IMR-90 (cell line): Measurements from ENCODE around the gene HTT. TPM values are rescaled to one million over a fixed set of nuclear protein-coding genes. Genes with fewer than 3 reads are reported as not detected.
A peak's percentile ranks its signal among the peaks of the same experiment; 100 is the strongest.

Experiments
- ATAC-seq: fragments of 200-7000 bp; cut with Tn5 transposase; 2 replicates; pipeline ENCODE4 v1.9.1; 2020; ENCODE audit warnings: low read depth, mild to moderate bottlenecking, moderate library complexity
- BruUV-seq: library from RNA; stranded (reverse); fragments of 400-500 nt; replicated peaks from 2 replicates; lab custom pipeline; 2021; lab: Mats Ljungman, UMichigan
- CTCF ChIA-PET: fragments of 300-600 bp; formaldehyde crosslinking; extraction: SDS; loops from one replicate; lab custom pipeline; 2021; ENCODE audit warnings: antibody characterized with exemption; lab: Yijun Ruan, JAX
- POLR2A ChIA-PET: fragments of 300-600 bp; sonication (Branson Sonifier 250); formaldehyde crosslinking; loops from one replicate; lab custom pipeline; 2022; ENCODE audit warnings: antibody characterized with exemption; ENCODE audit not compliant: unreplicated experiment; lab: Charles Lee
- DNase-seq: peaks from one replicate; pipeline ENCODE4 v3.0.0; 2013
- H2AFZ ChIP-seq: replicated peaks from 2 replicates; pipeline ENCODE3; 2013; ENCODE audit warnings: low read length, mild to moderate bottlenecking; ENCODE audit not compliant: poor library complexity
- H2AK5ac ChIP-seq: 2 replicates; pipeline ENCODE4 v1.6.1; 2013; ENCODE audit warnings: low read depth, low read length, inconsistent platforms
- H2AK9ac ChIP-seq: replicated peaks from 2 replicates; pipeline ENCODE3; 2013; ENCODE audit warnings: mild to moderate bottlenecking, low read depth, low read length, moderate library complexity; ENCODE audit not compliant: poor library complexity
- H2BK120ac ChIP-seq: 2 replicates; pipeline ENCODE4 v1.6.1; 2013; ENCODE audit warnings: low read depth, low read length, inconsistent platforms
- H2BK15ac ChIP-seq: 3 replicates; pipeline ENCODE4 v1.6.1; 2013; ENCODE audit warnings: low read depth, low read length, inconsistent platforms
- H2BK20ac ChIP-seq: 2 replicates; pipeline ENCODE4 v1.6.1; 2013; ENCODE audit warnings: low read depth, mild to moderate bottlenecking, inconsistent platforms, low read length, moderate library complexity
- H2BK5ac ChIP-seq: 2 replicates; pipeline ENCODE4 v1.6.1; 2013; ENCODE audit warnings: mild to moderate bottlenecking, low read depth, low read length, inconsistent platforms; ENCODE audit not compliant: poor library complexity, severe bottlenecking
- H3K14ac ChIP-seq: replicated peaks from 2 replicates; pipeline ENCODE4 v1.6.1; 2013; ENCODE audit warnings: low read depth, low read length, inconsistent platforms
- H3K18ac ChIP-seq: 2 replicates; pipeline ENCODE4 v1.6.1; 2013; ENCODE audit warnings: low read depth, low read length, control low read depth
- H3K23ac ChIP-seq: 2 replicates; pipeline ENCODE4 v1.6.1; 2013; ENCODE audit warnings: low read depth, low read length, inconsistent platforms
- H3K27ac ChIP-seq: 2 replicates; pipeline ENCODE4 v1.5.1; 2013; ENCODE audit warnings: mild to moderate bottlenecking, control low read depth, low read length; ENCODE audit not compliant: insufficient read depth
- H3K27me3 ChIP-seq: 2 replicates; pipeline ENCODE4 v1.6.1; 2013; ENCODE audit warnings: low read length; ENCODE audit not compliant: control insufficient read depth, insufficient read depth
- H3K36me3 ChIP-seq: 2 replicates; pipeline ENCODE4 v1.6.1; 2013; ENCODE audit warnings: low read length, mixed read lengths; ENCODE audit not compliant: control insufficient read depth, insufficient read depth
- H3K4ac ChIP-seq: 2 replicates; pipeline ENCODE4 v1.6.1; 2013; ENCODE audit warnings: low read depth, low read length, inconsistent platforms
- H3K4me1 ChIP-seq: 2 replicates; pipeline ENCODE4 v1.6.1; 2013; ENCODE audit warnings: low read length, mixed read lengths; ENCODE audit not compliant: control insufficient read depth, insufficient read depth
- H3K4me2 ChIP-seq: 2 replicates; pipeline ENCODE4 v1.6.1; 2013; ENCODE audit warnings: low read depth, mild to moderate bottlenecking, control low read depth, low read length, moderate library complexity
- H3K4me3 ChIP-seq: 2 replicates; pipeline ENCODE4 v1.5.1; 2013; ENCODE audit warnings: low read depth, mild to moderate bottlenecking, control low read depth, low read length, moderate library complexity; ENCODE audit not compliant: insufficient read depth
- H3K56ac ChIP-seq: 2 replicates; pipeline ENCODE4 v1.6.1; 2013; ENCODE audit warnings: low read length, inconsistent platforms; ENCODE audit not compliant: insufficient read depth; ENCODE audit errors: extremely low read depth
- H3K79me1 ChIP-seq, 2 experiments: 2 replicates each; pipeline ENCODE4 v1.6.1; 2013; ENCODE audit warnings: low read length in 2 of 2, inconsistent platforms in 1 of 2, low read depth in 1 of 2
- H3K9ac ChIP-seq: 2 replicates; pipeline ENCODE4 v1.6.1; 2013; ENCODE audit warnings: low read depth, low read length, control low read depth
- H3K9me1 ChIP-seq: 2 replicates; pipeline ENCODE4 v1.6.1; 2013; ENCODE audit warnings: low read length, inconsistent platforms; ENCODE audit not compliant: insufficient read depth
- H3K9me3 ChIP-seq: 2 replicates; pipeline ENCODE4 v1.6.1; 2013; ENCODE audit warnings: low read length; ENCODE audit not compliant: control insufficient read depth, insufficient read depth
- H4K20me1 ChIP-seq: 2 replicates; pipeline ENCODE4 v1.6.1; 2013; ENCODE audit warnings: low read length, inconsistent platforms; ENCODE audit not compliant: insufficient read depth
- H4K5ac ChIP-seq: 2 replicates; pipeline ENCODE4 v1.6.1; 2013; ENCODE audit warnings: mild to moderate bottlenecking, low read depth, low read length, control low read depth
- H4K8ac ChIP-seq, 2 experiments: 2 replicates each; pipeline ENCODE4 v1.6.1; 2013; ENCODE audit warnings: low read depth in 2 of 2, low read length in 2 of 2, control low read depth in 1 of 2, inconsistent platforms in 1 of 2
- H4K91ac ChIP-seq: 2 replicates; pipeline ENCODE4 v1.6.1; 2013; ENCODE audit warnings: low read depth, low read length, inconsistent platforms; ENCODE audit not compliant: insufficient read depth
- BHLHE40 ChIP-seq: fragments of 150-350 bp; IDR thresholded peaks from 2 replicates; pipeline ENCODE4 v1.6.1; 2016; ENCODE audit warnings: mild to moderate bottlenecking, low read depth, low read length
- FOS ChIP-seq: fragments of 150-350 bp; IDR thresholded peaks from 2 replicates; pipeline ENCODE4 v1.6.1; 2016; ENCODE audit warnings: low read depth, low read length
- MAZ ChIP-seq: IDR thresholded peaks from 2 replicates; pipeline ENCODE4 v1.6.1; 2012; ENCODE audit warnings: low read depth, mild to moderate bottlenecking, low read length, improper control_type of control experiment, moderate library complexity, borderline replicate concordance
- WGBS, 2 experiments: methylation state at CpG; one replicate each; pipeline versions ENCODE4 v1.1.5 to v1.1.7; 2013; ENCODE audit warnings: missing lambda C conversion rate in 2 of 2; ENCODE audit not compliant: insufficient read length in 1 of 2; ENCODE audit errors: extremely low coverage in 2 of 2; 5-methylcytosine and 5-hydroxymethylcytosine counted together
- dilution Hi-C: fragments of 300-500 bp; cut with HindIII; formaldehyde crosslinking; loops from one replicate; pipeline ENCODE4 v1.14.3; 2018; ENCODE audit warnings: low sequenced_read_pairs; ENCODE audit not compliant: unreplicated experiment
- in situ Hi-C: fragments of 300-500 bp; cut with MboI; formaldehyde crosslinking; loops from 3 replicates; pipeline ENCODE4 v1.14.3; 2019; ENCODE audit warnings: low sequenced_read_pairs, inconsistent platforms, mixed read lengths
- intact Hi-C: fragments of 100-400 bp; cut with micrococcal nuclease; formaldehyde crosslinking; loops from 2 replicates; pipeline ENCODE4 v1.10.0; 2022
- polyA plus RNA-seq, 3 experiments: library from polyadenylated mRNA; depleted of rRNA; stranded (reverse); fragments of >200 nt; gene quantifications; 2 replicates each; pipeline ENCODE4 v1.2.3, GENCODE V29; 2012; ENCODE audit warnings: low replicate concordance in 1 of 3
- total RNA-seq: library from RNA; depleted of rRNA; stranded (reverse); fragments of >200 nt; gene quantifications from 2 replicates; pipeline ENCODE4 v1.2.3, GENCODE V29; 2012

Gene HTT
- total and polyA plus RNA-seq, 2 of the 4 experiments (the other 2 are of a cell fraction): 11.6 to 14.3 TPM

DNA sequence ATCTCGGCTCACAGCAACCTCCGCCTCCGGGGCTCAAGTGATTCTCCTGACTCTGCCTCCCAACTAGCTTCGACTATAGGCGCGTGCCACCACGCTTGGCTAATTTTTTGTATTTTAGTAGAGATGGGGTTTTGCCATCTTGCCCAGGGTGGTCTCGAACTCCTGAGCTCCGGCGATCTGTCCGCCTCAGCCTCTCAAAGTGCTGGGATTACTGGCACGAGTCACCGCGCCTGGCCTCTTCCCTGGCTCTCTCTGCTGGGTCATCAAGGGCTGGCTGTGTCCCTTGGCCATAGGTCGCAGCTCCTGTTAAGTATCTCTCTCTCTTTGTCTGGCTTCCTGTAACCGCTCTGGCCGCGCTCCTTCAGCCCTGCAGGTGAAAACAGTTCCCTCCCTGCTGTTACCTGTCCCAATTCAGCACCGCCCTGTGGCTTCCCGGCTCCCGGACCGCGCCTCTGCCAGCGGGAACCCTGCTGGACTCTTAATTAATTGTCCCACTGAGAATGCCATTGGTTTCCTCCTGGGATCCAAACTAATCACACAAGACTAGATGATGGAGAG is 217.0 kb downstream of the HTT start (continued):
- no peak for TF ChIP-seq MAZ

DNA sequence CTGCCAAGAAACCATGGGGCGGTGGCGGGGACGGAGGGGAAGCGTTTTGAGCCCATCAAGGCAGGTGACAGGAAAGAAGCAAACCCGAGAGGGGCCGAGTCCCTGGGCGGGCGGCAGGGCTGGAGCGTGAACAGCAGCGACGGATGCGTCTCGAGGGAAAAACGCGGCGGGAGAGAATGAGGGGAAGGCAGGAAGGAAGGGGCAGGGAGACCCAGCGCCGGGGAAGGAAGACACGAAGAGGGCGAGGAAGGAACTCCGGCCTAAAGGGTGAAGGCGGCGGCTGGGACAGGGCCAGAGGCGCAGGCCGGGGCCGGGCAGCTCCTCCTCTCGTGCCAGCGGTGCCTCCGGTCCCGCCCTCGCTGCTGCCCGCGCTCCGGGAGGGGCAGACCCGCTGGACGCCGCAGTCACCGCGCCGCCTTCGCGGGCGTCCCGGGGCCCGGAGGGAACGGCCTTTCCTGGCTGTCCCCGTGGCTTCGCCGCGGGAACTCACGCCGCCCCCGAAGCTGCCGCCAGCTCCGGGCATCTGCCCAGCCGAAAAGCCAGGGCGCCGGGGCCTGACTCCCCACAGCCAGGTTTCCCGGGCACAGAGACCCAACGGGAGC is 217.6 kb downstream of the HTT start:
- no peaks in the 10 kb centered on the region for H3K9me3 ChIP-seq
- peak overlapping the region; percentile 72 to 73; a peak in 3 of 4 replicates for H4K8ac ChIP-seq
- H3K9ac ChIP-seq: peak overlapping the region; percentile 76
- peak overlapping the region; percentile 84; the same call in 1 of the 2 replicates for H3K23ac ChIP-seq
- peak overlapping the region; percentile 74 for H2BK5ac ChIP-seq
- peak overlapping the region; percentile 99 for H2AFZ ChIP-seq
- dilution Hi-C loops (no loop called here), in situ Hi-C loops (no loop called here), intact Hi-C loops (loop anchor here (5.0 kb wide), 1 partner anchor 145 kb away; no protein-coding TSS in a partner anchor)
- H3K4me2 ChIP-seq: peak overlapping the region; percentile 71
- ChIA-PET POLR2A (no interaction called here), CTCF (no interaction called here)
- no peak overlapping the region for H3K18ac ChIP-seq
- no TSS peak for BruUV-seq
- H3K4me1 ChIP-seq: peaks cover 19% of the 10 kb centered on the region
- H3K14ac ChIP-seq: peak overlapping the region; percentile 65; the same call in 1 of the 2 replicates
- peak overlapping the region; percentile 84 for H3K27ac ChIP-seq
- H4K91ac ChIP-seq: no peak overlapping the region; the same call in none of the 2 replicates
- H3K27me3 ChIP-seq: peaks cover 2% of the 10 kb centered on the region; the same call in 1 of the 2 replicates
- no peak overlapping the region for H2BK120ac ChIP-seq
- WGBS, 2 experiments: 1% methylated on average over 27 of the region's 60 CpGs; no CpG with 5 or more reads in 1 of the 2 experiments
- H3K36me3 ChIP-seq: no peaks in the 10 kb centered on the region
- H3K9me1 ChIP-seq: peaks cover 7% of the 10 kb centered on the region; the same call in 1 of the 2 replicates
- peaks cover 15% of the 10 kb centered on the region; the same call in 1 of the 2 replicates for H4K20me1 ChIP-seq
- no peak overlapping the region for H2AK5ac ChIP-seq
- H3K56ac ChIP-seq: peak overlapping the region; percentile 51
- H2BK20ac ChIP-seq: no peak overlapping the region
- DNase-seq (no peak), ATAC-seq (peak; percentile 43)
- H4K5ac ChIP-seq: no peak overlapping the region
- H2BK15ac ChIP-seq: no peak overlapping the region; the same call in 2 of the 3 replicates
- H2AK9ac ChIP-seq: peak overlapping the region; percentile 87
- H3K4ac ChIP-seq: peak overlapping the region; percentile 69
- TF ChIP-seq FOS (no peak), BHLHE40 (peak; percentile 25; the same call in 1 of the 2 replicates)
- peaks cover 22 to 41% of the 10 kb centered on the region in 2 experiments for H3K79me1 ChIP-seq
- H3K4me3 ChIP-seq: peak overlapping the region; percentile 95
